Fibroblast of lung (primary cell): Measurements from ENCODE around the gene MUS81.

Experiments
- CTCF ChIP-seq, 2 donors: IDR thresholded peaks in 1 of 2; conservative IDR thresholded peaks in 1 of 2; 1 replicate in 1 of 2; 2 replicates in 1 of 2; pipeline ENCODE4 v1.5.1; 2011 to 2012; ENCODE audit warnings: low read length in 2 of 2, control low read depth in 1 of 2, inconsistent platforms in 1 of 2, low read depth in 1 of 2, mild to moderate bottlenecking in 1 of 2
- EZH2 ChIP-seq: IDR thresholded peaks from 2 replicates; pipeline ENCODE4 v1.5.1; 2012; ENCODE audit warnings: low read length, control low read depth, mild to moderate bottlenecking; ENCODE audit errors: missing control alignments

DNA sequence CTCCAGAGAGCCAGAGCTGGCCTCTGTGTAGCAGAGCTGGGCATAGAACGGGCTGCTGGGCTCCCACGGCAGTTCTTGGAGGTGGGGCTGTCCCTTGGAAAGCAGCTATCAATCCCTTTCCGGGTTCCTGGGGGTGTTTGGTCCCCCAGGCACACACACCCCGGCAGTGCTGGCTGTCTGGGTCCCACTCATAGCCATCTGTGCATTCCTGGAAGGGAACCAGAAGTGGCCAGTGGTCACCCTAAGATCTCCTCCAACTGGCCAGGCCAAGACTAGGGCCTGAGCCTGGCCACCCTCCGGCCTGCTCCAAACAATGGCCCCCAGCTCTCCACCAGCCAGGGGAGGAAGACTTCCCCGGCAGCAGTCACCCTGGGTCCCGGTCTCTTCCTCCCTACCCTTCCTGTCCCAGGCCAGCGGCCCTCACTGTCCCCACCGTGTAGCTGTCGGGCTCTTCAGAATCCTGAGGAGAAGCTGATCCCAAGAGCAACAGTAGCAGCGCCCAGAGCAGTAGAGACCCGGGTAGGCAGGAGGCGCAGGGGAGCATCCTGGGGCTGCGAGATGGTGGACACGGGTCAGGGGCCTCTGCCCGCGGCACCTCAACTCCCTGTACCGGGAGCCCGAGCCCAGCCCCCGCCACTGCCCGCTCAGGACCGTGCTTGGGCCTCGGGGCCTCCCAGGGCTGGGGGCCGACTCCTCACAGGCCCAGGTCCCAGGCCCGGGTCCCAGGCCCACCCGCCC, 11.7 kb downstream of the MUS81 start:
- TF ChIP-seq CTCF (conservative IDR thresholded peaks at IDR 0.05 in 1 of 2, IDR thresholded peaks at IDR 0.05 in 1 of 2; ENCODE audit: low read depth in 1 of 2, low read length in 2 of 2) = peak; percentile 21 to 22
- no peak for TF ChIP-seq EZH2
